Suppressor macrophage (primary cell): ENCODE measurements around the gene CACNG7.

Source experiments
- DNase-seq, 4 experiments: peaks; one replicate each; pipeline ENCODE4 v3.0.0-alpha.2; 2020 to 2022

Gene CACNG7

DNA sequence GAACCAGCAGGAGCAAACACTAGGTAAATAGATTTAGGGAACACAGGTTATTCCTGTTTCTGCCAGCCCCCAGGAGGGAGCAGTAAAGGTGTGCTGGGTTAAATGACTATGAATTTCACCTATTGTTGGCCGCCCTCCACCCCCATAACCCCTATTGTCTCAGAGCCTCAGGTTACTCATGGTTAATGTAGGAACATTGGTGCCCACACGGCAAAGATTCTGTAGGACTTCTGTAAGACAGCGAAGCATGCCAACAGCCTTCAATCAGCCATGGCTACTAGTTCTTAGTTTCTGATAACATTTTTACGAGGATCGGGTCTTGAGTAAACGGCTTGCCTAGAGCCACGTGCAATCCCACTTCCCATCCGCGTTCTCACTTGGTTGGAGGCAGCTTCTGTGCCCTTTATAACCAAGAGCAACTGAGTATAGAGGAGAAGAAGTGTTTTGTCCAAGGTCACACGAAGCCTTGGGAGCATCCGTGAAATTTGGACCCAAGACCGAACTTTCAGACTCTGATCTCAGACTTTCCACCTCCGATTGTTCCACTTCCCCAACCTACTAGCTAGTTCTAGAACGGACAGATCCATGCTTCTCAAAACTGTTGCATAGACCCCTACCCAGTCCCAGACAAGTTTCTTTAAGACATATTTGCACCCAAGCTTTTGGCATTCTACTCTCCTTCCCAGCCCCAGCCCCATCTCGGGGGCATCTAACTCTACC, 48.5 kb downstream of the CACNG7 start:
- no peak for DNase-seq

DNA sequence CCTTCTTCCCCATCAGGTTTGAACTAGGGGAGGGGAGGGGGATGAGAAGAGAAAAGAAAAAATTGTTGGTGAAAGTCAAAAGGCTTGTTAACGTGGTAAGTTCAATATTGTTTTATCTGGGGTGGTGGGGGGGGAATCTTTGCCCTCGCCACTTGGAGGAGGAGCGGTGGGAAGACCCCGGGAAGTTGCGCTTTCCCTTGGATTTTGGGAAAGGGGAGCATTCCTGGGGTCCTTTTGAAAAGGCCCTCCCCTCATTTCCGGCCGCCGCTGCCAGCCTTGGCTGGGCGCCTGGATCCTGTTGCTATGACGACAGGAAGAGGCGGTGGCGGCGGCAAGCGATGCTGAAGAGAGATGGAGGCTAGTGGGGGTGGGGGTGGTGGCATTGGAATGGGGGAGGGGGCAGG, 49.1 kb downstream of the CACNG7 start:
- DNase-seq: no peak

DNA sequence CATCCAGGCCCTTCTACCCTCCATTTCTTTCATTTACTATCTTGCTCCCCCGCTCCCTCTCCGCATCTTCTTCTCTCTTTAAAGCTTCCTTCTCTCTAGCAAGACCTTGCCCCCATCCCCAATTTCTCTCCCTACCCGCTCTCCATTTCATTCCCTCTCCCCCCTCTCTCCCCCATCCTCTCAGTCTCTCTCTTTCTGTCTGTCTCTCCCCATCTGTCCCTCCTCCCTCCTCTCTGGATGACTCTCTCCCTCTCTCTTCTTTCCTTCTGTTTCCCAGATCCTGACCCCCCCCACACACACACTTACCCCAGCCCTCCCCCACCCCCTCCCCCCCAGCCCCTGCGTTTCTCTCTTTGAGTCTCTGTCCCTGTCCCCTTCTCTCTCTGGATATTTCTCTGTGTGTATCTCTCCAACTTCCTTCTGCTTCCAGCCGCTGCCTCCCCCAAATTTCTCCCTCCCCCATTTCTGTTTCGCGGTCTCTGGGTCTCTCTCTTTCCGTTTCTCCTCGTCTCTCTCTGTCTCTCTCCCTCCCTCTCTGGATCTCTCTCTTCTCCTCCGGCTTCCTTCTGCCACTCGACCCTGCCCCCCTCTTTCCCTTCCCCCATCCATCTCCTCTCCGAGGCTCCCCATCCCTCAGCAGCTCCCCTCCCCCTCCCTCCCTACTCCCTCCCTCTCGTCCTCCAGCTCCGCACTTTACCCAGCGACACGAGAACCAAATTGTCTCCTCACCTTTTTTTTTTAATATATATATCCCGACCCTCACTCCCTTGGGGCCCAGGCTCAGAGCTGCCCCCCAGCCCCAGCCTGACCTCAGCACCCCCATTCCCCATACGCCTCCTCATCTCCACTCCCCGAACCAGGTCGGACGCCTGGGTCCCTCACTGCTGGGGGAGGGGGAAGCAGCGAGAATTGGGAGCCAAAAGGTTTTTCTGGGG, 50.0 kb downstream of the CACNG7 start:
- DNase-seq: no peak

DNA sequence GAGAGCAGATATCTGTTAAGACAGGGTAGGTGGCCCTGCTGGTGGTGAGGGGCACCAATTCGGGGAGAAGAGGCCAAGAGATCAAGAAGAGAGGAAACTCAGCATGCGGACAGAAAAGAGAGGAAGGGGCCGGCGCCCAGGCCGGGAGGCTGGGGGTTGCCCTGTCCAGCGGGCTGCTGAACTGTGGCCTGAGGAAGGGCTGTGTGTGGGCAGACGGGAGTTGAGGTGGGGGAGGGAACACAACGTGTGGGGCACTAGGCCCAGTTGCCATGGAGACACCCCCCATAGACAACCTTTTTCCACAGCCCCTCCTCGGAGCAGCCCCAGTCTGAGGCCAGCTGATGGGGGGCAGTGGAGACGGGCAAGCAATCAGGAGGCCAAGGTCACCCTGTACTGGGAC, 51.1 kb downstream of the CACNG7 start:
- no peak for DNase-seq

DNA sequence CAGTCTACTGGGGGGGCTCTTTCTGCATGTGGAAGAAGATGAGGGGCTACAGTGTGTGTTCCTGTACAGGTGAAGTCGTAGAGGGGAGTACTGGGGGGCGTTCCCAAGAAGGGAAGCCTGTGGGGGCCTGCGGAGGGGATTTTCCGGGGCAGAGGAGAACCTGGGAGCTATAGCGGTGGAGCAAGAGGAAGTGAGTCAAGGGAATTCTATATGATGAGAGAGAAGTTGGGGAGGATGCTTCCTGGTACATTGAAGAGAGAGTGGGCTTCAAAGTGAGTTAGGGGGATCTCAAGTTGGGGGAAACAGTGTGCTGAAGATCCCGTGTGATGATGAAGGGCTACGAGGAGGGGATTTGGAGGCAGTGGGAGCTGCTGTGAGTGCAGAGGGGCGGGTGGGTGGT, 51.8 kb downstream of the CACNG7 start:
- DNase-seq: peak in 1 of 4 experiments; percentile 33

DNA sequence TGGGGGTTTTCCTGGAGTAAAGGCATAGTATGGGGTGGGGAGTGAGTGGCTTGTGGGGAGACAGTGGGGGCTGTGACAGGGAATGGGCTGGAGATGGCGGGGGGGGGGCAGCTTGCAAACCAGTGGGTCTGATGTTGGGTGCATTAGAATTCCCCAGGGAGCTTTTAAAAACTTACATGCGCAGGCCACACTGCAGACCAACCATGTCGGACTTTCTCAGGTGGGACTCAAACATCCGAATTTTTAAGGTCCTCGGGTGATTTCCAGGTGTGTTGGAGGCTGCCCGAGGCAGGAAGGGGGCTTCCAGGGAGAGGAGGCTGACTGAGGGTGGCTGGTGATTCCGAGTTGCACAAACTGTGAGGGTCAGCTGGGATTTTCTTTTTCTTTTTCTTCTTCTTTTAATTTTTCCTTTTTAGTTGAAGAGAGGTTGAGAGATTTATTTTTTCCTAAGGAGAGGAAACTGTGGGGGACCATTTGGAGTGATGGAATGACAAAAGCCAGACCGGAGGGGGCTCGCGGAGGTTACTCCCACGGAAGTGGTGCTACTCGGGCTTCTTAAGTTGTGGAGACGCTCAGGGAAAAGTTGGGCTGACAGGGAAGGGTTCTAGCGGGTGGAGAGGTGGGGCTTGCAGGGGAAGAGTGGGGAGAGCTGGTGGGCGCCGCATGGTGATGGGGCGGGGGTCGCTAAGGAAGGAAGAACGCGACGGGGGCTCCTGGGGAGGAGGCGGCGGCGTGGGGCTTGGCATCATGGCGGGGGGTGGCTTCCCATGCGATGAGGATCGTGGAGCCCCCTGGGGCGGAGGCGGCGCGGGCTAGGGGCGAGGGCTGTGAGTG, 52.7 kb downstream of the CACNG7 start:
- DNase-seq: no peak

DNA sequence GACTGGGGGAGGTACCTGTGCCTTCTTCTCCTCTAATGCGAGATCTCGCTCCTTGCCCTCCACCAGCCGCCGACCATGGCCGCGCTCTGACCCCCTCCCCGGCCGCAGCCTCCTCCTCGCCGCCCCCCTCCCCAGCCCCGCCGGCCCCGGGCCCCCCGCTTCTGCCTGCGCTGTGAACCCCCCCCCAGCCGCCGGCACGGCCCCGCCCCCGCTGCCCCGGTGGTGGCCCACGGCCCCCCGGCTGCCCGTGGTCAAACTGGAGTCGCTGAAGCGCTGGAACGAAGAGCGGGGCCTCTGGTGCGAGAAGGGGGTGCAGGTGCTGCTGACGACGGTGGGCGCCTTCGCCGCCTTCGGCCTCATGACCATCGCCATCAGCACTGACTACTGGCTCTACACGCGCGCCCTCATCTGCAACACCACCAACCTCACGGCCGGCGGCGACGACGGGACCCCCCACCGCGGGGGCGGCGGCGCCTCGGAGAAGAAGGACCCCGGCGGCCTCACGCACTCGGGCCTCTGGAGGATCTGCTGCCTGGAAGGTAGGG, 53.9 kb downstream of the CACNG7 start, which contains the start of gene CACNG8:
Gene CACNG8 (plus strand): TSS at position 51 of the 545 bp plus-strand sequence.
- no peak for DNase-seq

DNA sequence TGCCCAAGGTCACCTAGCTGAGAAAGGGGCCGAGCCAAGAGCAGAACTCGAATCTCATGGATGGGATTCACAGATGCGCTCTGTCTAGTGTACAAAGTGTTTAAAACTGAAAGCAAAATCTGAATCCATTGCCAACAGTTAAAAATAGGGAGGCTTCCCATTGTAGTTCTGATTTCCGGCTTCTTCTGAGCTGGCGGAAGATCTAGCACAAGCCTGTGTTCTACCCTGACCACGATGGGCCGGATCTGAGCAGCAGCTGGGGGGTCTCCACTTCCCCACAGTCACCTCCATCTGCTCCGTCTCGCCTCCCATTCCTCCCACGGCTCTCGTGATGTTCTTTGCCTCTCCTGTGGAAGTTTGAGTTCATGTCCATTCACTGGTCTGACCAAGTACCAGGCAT, 56.0 kb downstream of the CACNG7 start:
- DNase-seq: no peak

DNA sequence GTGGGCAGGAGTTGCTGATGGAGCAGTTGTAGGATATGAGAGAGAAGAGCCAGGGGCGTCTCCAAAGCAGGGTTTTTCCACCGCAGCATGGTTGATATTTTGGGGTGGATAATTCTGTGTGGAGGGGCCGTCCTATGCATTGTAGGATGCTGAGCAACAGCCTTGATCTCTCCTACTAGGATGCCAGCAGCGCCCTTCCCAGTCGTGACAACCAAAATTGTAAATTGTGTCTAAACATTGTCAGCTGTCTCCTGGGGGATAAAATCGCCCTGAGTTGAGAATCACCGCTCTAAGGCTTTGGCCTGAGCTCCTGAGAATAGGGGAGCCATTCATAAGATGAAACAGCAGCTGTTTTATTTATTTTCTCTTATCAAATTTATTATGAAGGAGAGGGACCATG, 57.9 kb downstream of the CACNG7 start:
- DNase-seq: no peak

DNA sequence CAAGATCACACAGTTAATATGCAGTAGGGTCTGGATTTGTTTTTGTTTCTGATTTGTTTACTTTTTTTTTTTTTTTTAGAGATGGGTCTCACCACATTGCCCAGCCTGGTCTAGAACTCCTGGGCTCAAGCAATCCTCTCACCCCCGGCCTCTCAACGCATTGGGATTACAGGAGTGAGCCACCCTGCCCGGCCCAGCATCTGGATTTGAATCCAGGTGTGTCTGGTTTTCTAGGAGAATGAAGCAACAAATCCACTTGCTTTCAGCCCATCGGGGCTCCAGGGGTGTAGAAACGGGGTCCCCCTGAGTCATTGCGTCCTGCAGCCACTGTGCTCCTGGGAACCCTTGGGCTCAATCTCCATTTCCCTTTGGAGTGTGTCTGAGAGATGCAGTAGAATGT, 60.3 kb downstream of the CACNG7 start:
- no peak for DNase-seq

DNA sequence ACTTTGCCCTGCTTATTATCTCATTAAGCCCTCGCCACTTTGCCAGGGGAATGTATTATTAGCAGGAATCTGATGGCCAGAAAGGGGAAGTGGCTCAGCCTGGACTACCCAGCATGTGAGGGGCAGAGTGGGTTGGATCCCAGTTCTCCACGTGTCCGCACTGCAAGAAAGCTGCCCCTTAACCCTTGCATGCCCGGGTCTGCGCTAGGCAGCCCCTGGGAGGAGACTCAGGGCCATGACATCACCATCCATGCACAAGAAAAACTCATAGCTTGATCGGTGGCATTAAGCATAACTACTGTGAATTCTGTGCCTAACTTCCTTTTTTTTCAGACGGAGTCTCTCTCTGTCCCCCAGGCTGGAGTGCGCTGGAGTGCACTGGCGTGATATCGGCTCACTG, 62.6 kb downstream of the CACNG7 start:
- DNase-seq: peak; percentile 81 to 90 (median 88)

DNA sequence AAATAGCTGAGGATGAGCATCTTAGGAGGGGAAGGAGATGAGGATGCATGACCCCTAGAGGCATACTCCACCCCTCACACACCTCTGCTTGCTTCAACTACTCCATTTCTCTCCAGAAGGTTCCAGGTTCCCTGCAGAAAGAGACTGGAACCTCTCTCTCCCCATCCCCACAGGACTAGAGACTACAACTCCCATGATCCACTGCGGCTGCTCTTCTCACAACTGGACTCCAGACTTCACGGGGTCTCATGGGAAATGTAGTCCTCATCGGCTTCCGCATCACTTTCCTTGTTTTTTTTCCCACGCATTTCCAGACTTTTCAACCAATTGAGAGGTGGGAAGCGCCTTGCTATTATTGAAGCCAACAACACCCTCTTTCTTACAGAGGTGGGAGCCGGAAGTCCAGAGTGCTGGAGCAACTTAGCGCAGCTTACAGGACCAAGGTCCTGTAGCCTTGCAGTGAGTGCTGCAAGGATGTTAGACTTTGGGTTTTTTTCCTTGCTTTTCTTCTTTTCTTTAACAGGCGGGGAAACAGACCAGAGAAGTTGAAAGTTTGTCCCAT, 68.4 kb downstream of the CACNG7 start:
- peak; percentile 83 to 89 (median 84) for DNase-seq

DNA sequence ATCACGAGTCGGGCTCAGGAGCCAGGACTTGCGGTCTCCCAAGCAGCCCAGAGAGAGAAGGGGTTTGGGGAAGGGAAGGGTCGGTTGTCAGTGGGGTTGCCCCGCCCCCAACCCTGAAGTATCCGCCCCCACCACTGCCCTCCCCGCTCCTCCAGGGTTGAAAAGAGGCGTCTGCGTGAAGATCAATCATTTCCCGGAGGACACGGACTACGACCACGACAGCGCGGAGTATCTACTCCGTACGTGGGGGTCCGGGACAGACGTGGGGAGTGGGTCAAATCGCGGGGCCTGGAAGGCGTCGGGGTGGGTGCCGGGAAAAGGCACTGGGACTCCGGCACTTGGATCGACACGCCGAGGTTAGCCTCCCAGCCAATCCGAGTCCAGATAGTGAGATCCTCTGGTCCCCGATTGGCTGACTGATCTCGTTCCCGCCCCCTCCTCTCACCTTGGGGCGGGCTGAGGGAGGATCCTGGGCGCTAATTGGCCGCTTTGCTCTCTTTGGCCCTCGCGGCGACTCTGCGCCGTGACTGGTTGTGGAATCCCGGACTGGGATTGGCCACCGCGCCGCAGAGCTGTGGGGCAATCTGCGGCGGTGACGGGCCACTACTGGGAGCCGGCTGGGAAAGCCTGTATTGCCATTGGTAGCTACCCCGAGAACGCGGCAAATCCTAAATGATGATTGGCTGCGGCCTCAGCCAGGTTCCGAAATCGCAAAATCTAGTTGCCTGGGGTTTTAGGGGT, 69.1 kb downstream of the CACNG7 start:
- peak; percentile 49 to 72 (median 60) for DNase-seq

DNA sequence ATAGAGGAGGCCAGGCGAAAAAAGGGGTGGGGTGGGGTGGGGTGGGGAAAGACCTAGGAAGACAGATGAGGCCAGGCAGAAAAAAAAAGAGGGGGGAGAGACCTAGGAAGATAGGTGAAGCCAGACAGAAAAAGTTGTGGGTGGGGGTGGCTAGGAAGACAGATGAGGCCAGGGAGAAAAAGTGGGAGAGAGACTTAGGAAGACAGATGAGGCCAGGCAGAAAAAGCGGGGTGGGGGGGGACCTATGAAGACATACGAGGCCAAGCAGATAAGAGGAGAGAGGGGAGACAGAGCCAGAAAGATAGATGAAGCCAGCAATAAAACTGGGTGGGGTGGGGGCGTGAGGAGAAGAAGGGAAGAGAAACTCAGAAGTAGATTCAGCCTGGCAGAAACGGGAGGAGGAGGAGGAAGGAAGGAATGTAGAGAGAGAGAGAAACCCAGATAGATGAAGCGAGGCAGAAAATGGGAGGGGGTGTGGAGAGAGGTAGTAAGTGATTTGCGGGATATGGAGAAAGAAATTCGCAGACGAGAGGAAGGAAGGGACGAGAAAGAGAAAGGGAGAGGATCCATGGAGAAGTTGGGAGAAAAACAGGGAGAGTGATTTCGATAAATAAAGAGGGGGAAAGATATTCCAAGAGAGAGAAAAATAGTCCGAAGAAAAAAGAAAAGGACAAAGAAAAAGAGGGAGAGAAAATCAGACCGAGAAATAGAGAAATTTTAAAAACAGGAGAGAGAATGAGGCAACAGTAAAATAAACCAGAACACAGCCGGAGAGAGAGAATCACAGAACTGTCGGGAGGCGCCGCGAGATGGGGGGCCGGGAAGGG, 70.1 kb downstream of the CACNG7 start:
- DNase-seq: no peak

DNA sequence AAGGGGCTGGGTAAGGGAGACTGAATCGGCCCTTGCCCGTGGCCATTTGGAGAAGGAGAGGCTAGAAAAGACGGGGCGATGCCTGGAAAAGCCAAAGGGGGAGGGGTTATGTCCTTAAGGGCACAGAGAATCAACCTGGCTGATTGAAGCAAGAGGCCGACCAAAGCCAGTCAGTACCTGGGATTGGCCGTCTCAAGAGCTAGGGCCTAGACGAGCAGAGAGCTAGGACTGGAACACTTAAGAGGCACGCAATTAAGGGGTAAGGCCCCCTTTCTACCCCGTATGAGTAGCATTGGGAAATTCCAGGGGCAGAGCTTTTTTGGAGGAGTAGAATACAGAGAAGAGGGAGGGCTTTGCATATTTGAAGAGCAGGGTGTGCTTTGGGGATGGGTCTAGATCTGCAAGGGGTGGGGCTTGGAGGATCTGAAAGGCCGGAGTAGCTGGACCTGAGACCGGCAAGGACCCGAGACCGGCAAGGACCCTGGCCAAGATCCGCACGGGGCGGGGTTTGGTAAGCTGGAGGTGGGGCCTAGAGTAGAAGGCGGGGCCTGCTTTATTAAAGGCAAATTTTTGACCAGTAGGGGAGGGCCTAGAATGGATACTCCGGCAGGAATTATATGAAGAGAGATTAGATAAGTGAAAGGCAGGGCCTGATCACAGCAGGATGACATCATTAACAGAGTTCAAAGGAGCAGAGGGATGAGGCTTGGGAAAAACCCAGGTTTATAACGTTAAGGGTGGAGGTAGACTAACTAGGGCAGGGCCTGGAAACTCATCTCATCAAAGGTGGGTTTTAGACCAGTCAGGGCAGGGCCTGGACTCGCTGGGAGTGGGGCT, 71.7 kb downstream of the CACNG7 start:
- no peak for DNase-seq

DNA sequence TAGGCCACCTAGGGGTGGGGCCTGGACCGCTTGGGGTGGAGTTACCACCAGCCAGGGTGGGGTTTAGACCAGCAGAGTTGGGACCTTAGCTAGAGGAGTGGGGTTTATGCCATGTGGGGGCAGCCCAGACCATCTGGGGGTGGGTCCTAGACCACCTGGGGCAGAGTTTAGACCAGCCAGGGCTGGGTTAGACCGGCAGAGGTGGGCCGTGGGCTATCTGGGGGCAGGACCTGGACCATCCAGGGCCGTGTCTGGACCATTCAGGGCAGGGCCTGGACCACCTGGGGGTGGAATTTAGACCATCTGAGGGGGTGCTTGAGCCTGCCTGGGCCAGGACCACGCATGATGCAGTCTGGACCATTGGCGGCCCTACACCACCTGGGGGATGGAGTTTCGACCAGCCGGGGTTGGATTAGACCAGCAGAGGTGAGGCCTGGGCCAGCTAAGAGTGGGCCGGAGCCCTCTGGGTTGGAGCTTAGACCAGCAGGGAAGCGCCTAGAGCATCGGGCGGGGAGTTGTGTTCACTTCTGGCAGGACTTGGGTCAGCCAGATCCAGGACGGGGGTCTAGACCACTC, 72.4 kb downstream of the CACNG7 start:
- DNase-seq: no peak

DNA sequence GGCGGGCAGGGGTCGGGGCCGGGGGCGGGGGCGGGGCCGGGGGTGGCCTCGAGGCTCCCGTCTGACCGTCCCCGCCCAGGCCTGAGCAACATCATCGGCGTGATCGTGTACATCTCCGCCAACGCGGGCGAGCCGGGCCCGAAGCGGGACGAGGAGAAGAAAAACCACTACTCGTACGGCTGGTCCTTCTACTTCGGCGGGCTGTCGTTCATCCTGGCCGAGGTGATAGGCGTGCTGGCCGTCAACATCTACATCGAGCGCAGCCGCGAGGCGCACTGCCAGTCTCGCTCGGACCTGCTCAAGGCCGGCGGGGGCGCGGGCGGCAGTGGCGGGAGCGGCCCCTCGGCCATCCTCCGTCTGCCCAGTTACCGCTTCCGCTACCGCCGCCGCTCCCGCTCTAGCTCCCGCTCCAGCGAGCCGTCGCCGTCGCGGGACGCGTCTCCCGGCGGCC, 72.9 kb downstream of the CACNG7 start:
- DNase-seq: peak in 3 of 4 experiments; percentile 26 to 45 (median 43)

DNA sequence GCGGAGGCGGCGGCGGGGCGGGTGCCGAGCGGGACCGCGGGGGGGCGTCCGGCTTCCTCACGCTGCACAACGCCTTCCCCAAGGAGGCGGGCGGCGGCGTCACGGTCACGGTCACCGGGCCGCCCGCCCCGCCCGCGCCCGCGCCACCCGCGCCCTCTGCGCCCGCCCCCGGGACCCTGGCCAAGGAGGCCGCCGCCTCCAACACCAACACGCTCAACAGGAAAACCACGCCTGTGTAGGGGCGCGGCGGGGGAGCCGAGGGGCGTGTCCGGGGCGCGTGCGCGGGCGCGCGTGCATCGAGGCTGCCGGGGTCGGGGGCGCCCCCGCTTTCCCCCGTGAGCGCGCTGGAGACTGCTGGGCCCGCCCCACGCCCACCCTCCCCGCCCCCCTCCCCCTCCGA, 73.5 kb downstream of the CACNG7 start:
- DNase-seq: peak in 2 of 4 experiments; percentile 27 to 31
